Retinal pigment epithelial cell (primary cell): ENCODE measurements around the gene ARMC3.

Source experiments
- DNase-seq: peaks from one replicate; pipeline ENCODE4 v3.0.0-alpha.2; 2010; ENCODE audit warnings: low read depth
- H3K4me3 ChIP-seq: 2 replicates; pipeline ENCODE4 v1.5.1; 2011; ENCODE audit warnings: mild to moderate bottlenecking, low read length, control low read depth, moderate library complexity
- CTCF ChIP-seq: conservative IDR thresholded peaks from 2 replicates; pipeline ENCODE4 v1.5.1; 2011; ENCODE audit warnings: low read depth, low read length, control low read depth, inconsistent platforms

The ARMC3 gene

GRCh38 chr10:23019633-23020032, 91.8 kb downstream of the ARMC3 start:
- H3K4me3 ChIP-seq = no peak overlapping the region
- DNase-seq = no peak
- no peak for TF ChIP-seq CTCF

GRCh38 chr10:23021430-23021829, 93.6 kb downstream of the ARMC3 start:
- H3K4me3 ChIP-seq = no peak overlapping the region
- no peak for TF ChIP-seq CTCF
- DNase-seq = no peak

GRCh38 chr10:23024002-23024401, 96.1 kb downstream of the ARMC3 start:
- no peak overlapping the region for H3K4me3 ChIP-seq
- TF ChIP-seq CTCF = no peak
- no peak for DNase-seq

- DNase-seq = no peak
- TF ChIP-seq CTCF = no peak
Measured at GRCh38 chr10:23031318-23031717, 103.5 kb downstream of the ARMC3 start.

GRCh38 chr10:23034790-23035189, 106.9 kb downstream of the ARMC3 start:
- no peak for DNase-seq
- no peak for TF ChIP-seq CTCF
- H3K4me3 ChIP-seq = no peak overlapping the region

More at GRCh38 chr10:23031318-23031717, 103.5 kb downstream of the ARMC3 start:
- no peak overlapping the region for H3K4me3 ChIP-seq

GRCh38 chr10:23035569-23035968, 107.7 kb downstream of the ARMC3 start:
- peak; percentile 23 for DNase-seq
- no peak overlapping the region for H3K4me3 ChIP-seq
- peak; percentile 73 for TF ChIP-seq CTCF

GRCh38 chr10:23037152-23037551, 109.3 kb downstream of the ARMC3 start:
- no peak overlapping the region for H3K4me3 ChIP-seq
- TF ChIP-seq CTCF = no peak
- no peak for DNase-seq
